Hematopoietic multipotent progenitor cell treated with erythropoietin and hydrocortisone succinate and interleukin-3 and kit ligand, for 8 days (in vitro differentiated cells): Measurements from ENCODE around the gene ZFP90.

Experiments
- DNase-seq: peaks from one replicate; pipeline ENCODE4 v3.0.0-alpha.2; 2015

Gene ZFP90

DNA sequence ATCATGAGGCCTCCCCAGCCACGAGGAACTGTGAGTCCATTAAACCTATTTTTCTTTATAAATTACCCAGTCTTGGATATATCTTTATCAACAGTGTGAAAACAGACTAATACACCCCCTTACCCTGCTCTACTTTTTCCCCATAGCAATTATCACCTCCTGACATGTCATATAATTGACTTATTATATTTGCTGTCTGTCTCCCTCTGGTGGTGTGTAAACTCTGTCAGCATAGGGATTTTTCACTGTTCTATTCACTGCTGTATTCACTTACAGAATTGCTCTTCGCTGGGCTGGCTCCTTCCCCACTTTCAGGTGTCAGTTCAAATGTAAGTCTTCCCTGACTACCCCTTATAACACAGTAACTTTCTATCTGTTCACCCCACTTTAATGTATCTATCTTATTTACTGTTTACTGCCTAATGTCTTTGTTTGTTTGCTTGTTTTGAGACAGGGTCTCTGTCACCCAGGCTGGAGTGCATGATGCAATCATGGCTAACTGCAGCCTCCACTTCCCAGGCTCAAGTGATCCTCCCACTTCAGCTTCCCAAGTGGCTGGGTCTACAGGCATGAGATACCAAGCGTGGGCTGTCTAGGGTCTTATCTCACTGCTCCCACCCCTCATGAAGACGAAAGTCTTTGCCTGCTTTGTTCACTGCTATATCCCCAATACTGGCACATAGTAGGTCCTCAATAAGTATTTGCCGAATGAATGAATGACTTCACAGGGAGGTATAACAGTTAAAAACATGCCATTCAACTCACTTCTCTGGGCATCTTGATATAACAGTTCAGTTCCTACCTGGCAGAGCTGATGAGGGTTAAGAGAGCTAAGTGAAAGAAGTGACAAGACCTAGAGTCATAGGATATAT, 53.6 kb downstream of the ZFP90 start:
- peak; percentile 63 for DNase-seq

DNA sequence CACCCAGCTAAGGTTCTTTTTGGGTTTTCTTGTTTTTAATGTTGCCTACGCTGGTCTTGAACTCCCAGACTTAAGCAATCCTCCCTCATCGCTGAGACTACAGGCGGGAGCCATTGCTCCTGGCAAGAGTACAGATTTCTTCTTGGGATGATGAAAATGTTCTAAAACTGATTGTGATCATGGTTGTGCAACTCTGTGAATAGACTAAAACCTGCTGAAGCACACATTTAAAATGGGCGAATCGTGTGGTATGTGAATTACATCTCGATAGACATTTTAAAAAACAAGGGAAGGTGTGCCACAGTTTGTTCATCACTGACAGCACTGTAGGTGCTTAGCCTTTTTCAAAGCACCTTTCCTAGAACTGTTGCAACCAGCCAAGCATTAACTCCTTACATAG, 57.2 kb downstream of the ZFP90 start:
- no peak for DNase-seq

DNA sequence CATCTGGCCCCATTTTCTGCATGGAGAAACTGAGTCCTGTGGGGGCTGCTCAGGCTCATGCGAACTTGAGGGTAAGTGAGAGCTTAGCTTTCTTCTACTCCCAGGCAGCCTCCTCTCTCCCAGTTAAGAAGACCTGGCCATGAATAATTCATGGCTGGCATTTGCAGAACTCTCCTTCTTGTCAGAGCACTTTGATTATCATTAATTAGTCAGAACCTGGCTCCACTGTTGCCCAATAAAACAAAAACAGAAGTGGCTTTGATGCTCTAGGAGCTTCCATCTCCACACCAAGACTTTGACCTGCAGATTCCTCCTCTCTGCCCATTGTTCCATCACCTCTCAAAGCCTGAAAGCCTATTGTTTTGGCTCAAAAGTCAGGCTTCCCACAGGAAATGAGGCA, 60.5 kb downstream of the ZFP90 start:
- no peak for DNase-seq

- no peak for DNase-seq
These were observed 66.7 kb downstream of the ZFP90 start for GRCh38 chr16:68605746-68606145.

DNA sequence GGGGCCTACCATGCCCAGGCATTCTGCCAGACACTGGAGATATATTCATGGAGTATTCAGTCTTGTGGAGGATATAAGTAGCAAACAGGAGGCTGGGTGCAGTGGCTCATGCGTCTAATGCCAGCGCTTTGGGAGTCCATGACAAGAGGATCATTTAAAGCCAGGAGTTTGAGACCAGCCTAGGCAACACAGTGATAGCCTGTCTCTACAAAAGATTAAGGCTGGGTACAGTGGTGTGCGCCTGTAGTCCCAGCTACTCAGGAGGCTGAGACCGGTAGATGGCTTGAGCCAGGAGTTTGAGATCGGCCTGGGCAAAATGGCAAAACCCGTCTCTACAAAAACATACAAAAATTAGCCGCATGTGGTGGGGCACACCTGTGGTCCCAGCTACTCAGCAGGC, 68.4 kb downstream of the ZFP90 start:
- DNase-seq: no peak

- no peak for DNase-seq
These were observed 69.2 kb downstream of the ZFP90 start for GRCh38 chr16:68608330-68608729.

DNA sequence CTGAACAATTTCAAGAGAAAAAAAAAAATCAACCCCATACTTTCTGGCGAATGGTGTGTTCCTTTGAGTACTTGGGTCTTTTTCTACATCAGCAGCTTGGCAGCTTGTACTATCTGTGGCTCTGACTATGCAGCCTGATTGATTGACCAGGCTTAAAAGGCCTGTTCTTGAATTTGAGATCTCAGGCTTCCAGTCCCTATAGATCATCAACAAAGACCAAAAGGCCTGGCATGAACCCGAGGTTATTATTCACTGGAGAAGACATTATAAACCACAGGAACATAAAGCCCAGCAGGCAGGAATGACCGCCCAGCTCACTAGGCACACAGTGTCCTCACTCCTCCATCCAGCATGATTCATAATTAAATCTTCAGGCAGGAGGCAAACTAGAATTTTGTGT, 73.9 kb downstream of the ZFP90 start:
- DNase-seq: no peak

DNA sequence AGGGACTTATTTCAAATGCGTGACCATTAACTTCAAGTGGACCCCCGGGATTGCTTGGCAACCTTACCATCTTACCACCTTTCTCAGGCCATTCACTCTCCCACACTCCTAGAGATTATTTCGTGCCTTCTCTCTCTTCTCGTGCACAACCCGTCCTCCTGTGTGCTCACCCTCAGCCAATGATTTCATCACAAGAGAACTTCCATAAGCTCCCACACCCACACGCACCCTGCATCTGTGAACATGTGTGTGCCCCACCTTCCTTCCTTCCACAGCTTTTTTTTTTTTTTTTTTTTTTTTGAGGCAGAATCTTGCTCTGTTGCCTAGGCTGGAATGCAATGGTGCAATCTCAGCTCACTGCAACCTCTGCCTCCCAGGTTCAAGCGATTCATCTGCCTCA, 78.6 kb downstream of the ZFP90 start:
- DNase-seq: no peak
